Activated CD8-positive, alpha-beta memory T cell treated with anti-CD3 and anti-CD28 coated beads, Interleukin-2, amount 50 U/mL, for 48 hours (primary cell): ENCODE measurements around the gene GPATCH8.
"Not testable (repeated sequence)": the region's sequence is repeated elsewhere in the genome, so short reads cannot be mapped to it uniquely, and the experiment has no call there.

Experiments
- DNase-seq: peaks from one replicate; pipeline ENCODE4 v3.0.0-alpha.2; 2020

The GPATCH8 gene

GRCh38 chr17:44394112-44394511 lies 109.1 kb downstream of the GPATCH8 start:
- not testable (repeated sequence) for DNase-seq

GRCh38 chr17:44390250-44390870 lies 112.8 kb downstream of the GPATCH8 start:
- peak; percentile 20 for DNase-seq

- DNase-seq: peak; percentile 46
These were observed 113.4 kb downstream of the GPATCH8 start for GRCh38 chr17:44389723-44390202.

- no peak for DNase-seq
These were observed 113.9 kb downstream of the GPATCH8 start, which contains the start of gene ITGA2B for GRCh38 chr17:44389281-44389680. Gene ITGA2B (minus strand): TSS chr17:44389649. CDS start chr17:44389473, 176 bp downstream.

- DNase-seq: no peak
These were observed 115.4 kb downstream of the GPATCH8 start for GRCh38 chr17:44387804-44388203.

- DNase-seq: no peak
These were observed 117.1 kb downstream of the GPATCH8 start for GRCh38 chr17:44386182-44386525.

- DNase-seq: peak; percentile 96
These were observed 117.7 kb downstream of the GPATCH8 start for GRCh38 chr17:44385287-44386181.

- no peak for DNase-seq
These were observed 118.4 kb downstream of the GPATCH8 start for GRCh38 chr17:44384823-44385286.

GRCh38 chr17:44384281-44384822 lies 118.9 kb downstream of the GPATCH8 start:
- no peak for DNase-seq

- no peak for DNase-seq
These were observed 119.3 kb downstream of the GPATCH8 start for GRCh38 chr17:44383861-44384260.

GRCh38 chr17:44383363-44383762 lies 119.8 kb downstream of the GPATCH8 start:
- DNase-seq: no peak

- no peak for DNase-seq
These were observed 120.3 kb downstream of the GPATCH8 start for GRCh38 chr17:44382917-44383316.

GRCh38 chr17:44381810-44382305 lies 121.3 kb downstream of the GPATCH8 start:
- no peak for DNase-seq

GRCh38 chr17:44380767-44381166 lies 122.4 kb downstream of the GPATCH8 start:
- DNase-seq: no peak

GRCh38 chr17:44379887-44380286 lies 123.3 kb downstream of the GPATCH8 start:
- DNase-seq: no peak

GRCh38 chr17:44378171-44378705 lies 125.0 kb downstream of the GPATCH8 start:
- DNase-seq: no peak

GRCh38 chr17:44376779-44377178 lies 126.4 kb downstream of the GPATCH8 start:
- no peak for DNase-seq

- no peak for DNase-seq
These were observed 127.1 kb downstream of the GPATCH8 start for GRCh38 chr17:44376124-44376523.

- DNase-seq: no peak
These were observed 127.8 kb downstream of the GPATCH8 start for GRCh38 chr17:44375196-44376017.

- no peak for DNase-seq
These were observed 128.7 kb downstream of the GPATCH8 start for GRCh38 chr17:44374306-44375195.

GRCh38 chr17:44372036-44372435 lies 131.2 kb downstream of the GPATCH8 start:
- no peak for DNase-seq
